Tibial nerve (tissue), 4 donors: ENCODE results near the gene DGCR2.
"Not testable (repeated sequence)": the region's sequence is repeated elsewhere in the genome, so short reads cannot be mapped to it uniquely, and the experiment has no call there.

Source experiments
- EP300 ChIP-seq, 2 donors: sonication (generic); formaldehyde crosslinking; IDR thresholded peaks; one replicate each; pipeline ENCODE4 v1.6.1; 2017; ENCODE audit warnings: antibody characterized with exemption in 2 of 2, mild to moderate bottlenecking in 1 of 2
- POLR2A ChIP-seq, 2 donors: fragments of 450-650 bp; IDR thresholded peaks; one replicate each; pipeline ENCODE4 v1.6.1; 2017; ENCODE audit warnings: antibody characterized with exemption in 2 of 2, mild to moderate bottlenecking in 2 of 2, moderate library complexity in 2 of 2
- TF ChIP-seq, protein P1 (sequence below), 5 experiments: fragments of 200-600 bp in 3 of 5; fragments of 450-650 bp in 2 of 5; sonication (generic) in 3 of 5; IDR thresholded peaks; one replicate each; pipeline ENCODE4 v1.5.1; 2016 to 2019; ENCODE audit warnings: antibody characterized with exemption in 5 of 5, mild to moderate bottlenecking in 3 of 5, moderate library complexity in 2 of 5

DNA sequence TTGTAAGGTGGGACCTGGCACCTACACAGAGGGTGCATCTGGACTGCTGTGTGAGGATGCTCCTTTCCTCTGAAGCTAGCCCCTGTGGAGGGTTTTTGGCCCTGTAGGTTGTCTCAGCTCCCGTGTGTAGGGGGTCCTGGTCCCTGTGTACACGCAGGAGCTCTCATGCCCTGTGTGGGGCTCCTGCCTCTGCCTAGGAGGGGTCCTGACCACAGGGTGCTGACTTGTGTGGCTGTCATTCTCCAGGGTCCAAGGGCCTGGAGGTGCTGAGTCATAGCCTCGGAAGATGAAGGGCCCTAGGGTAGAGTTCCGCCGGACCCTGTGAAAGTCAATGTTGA, 88.7 kb downstream of the DGCR2 start:
- TF ChIP-seq, protein P1, sequence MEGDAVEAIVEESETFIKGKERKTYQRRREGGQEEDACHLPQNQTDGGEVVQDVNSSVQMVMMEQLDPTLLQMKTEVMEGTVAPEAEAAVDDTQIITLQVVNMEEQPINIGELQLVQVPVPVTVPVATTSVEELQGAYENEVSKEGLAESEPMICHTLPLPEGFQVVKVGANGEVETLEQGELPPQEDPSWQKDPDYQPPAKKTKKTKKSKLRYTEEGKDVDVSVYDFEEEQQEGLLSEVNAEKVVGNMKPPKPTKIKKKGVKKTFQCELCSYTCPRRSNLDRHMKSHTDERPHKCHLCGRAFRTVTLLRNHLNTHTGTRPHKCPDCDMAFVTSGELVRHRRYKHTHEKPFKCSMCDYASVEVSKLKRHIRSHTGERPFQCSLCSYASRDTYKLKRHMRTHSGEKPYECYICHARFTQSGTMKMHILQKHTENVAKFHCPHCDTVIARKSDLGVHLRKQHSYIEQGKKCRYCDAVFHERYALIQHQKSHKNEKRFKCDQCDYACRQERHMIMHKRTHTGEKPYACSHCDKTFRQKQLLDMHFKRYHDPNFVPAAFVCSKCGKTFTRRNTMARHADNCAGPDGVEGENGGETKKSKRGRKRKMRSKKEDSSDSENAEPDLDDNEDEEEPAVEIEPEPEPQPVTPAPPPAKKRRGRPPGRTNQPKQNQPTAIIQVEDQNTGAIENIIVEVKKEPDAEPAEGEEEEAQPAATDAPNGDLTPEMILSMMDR (IDR thresholded peaks at IDR 0.05), result not testable (repeated sequence)
- not testable (repeated sequence) for TF ChIP-seq POLR2A, EP300 (IDR thresholded peaks at IDR 0.05)
